ENCODE results near the gene C6. TPM values are rescaled to one million over a fixed set of nuclear protein-coding genes. Genes with fewer than 3 reads are reported as not detected.

Gene C6
- total and polyA plus RNA-seq, 2 of the 13 experiments (the other 11 are each of a cell fraction or from before 2014, with no cell fraction given): 0.28 to 4.7 TPM

GRCh38 chr5:41240390-41240789 lies 27.1 kb upstream of the C6 start:
- 100% methylated on average over 1 of the region's 3 CpGs for WGBS (ENCODE audit: low lambda C conversion rate)
- Histone ChIP-seq H3K79me2 (ENCODE audit: insufficient read depth, low read length) (no peaks in the 10 kb centered on the region), H2AFZ (ENCODE audit: low read length) (no peak overlapping the region), H3K36me3 (replicated peaks in 1 of 2; ENCODE audit: control insufficient read depth in 1 of 2, insufficient read depth in 2 of 2, low read length in 2 of 2) (no peaks in the 10 kb centered on the region), H4K20me1 (ENCODE audit: insufficient read depth, low read length) (no peaks in the 10 kb centered on the region), H3K9ac (ENCODE audit: insufficient read depth, low read depth, low read length) (no peak overlapping the region), H3K27me3 (ENCODE audit: control insufficient read depth in 1 of 2, insufficient read depth in 2 of 2, low read length in 2 of 2) (no peaks in the 10 kb centered on the region), H3K27ac (ENCODE audit: extremely low read length, insufficient read depth, low read length) (no peak overlapping the region), H3K4me2 (ENCODE audit: low read depth, low read length) (no peak overlapping the region), H3K4me3 (replicated peaks in 1 of 3; ENCODE audit: insufficient read depth in 1 of 3, low read depth in 2 of 3, low read length in 3 of 3) (no peak overlapping the region), H3K9me3 (ENCODE audit: low read length) (peaks cover 23% of the 10 kb centered on the region), H3K4me1 (ENCODE audit: insufficient read depth, low read length) (no peaks in the 10 kb centered on the region)
- FAIRE-seq: no peak
- in situ Hi-C loops (cut with HindIII; ENCODE audit: extremely low pct_ligation_motif_present, low pct_unique_long_range_greater_than_20kb): no loop called here
- ChIA-PET CTCF (ENCODE audit: low intra/inter-chr PET ratio, low total read pairs) (no interaction called here), POLR2A (no interaction called here)
- intact Hi-C loops (cut with micrococcal nuclease; ENCODE audit: unreplicated experiment): no loop called here
- BruUV-seq (replicated peaks): no TSS peak
- ATAC-seq: no peak
- DNase-seq (ENCODE audit: low spot score): no peak
- TF ChIP-seq RFX5 (IDR thresholded peaks at IDR 0.05; ENCODE audit: low read depth, low read length) (no peak), KAT7 (CRISPR knock-in tag; IDR thresholded peaks at IDR 0.05; ENCODE audit: borderline replicate concordance) (no peak), MNT (IDR thresholded peaks at IDR 0.05) (0 out of 2 replicates have a peak, but pooled peaks have one; percentile 19)

GRCh38 chr5:41234475-41234874 lies 21.1 kb upstream of the C6 start:
- CTCF ChIA-PET (ENCODE audit: low intra/inter-chr PET ratio, low total read pairs): no interaction called here
- H4K20me1 ChIP-seq (ENCODE audit: insufficient read depth, low read length): no peaks in the 10 kb centered on the region
- no peak for ATAC-seq
- DNase-seq (ENCODE audit: low spot score): no peak
- H3K4me1 ChIP-seq (ENCODE audit: insufficient read depth, low read length): no peaks in the 10 kb centered on the region
- BruUV-seq (replicated peaks): no TSS peak
- in situ Hi-C loops (cut with HindIII; ENCODE audit: extremely low pct_ligation_motif_present, low pct_unique_long_range_greater_than_20kb): no loop called here
- POLR2A ChIA-PET: no interaction called here
- peaks cover 14% of the 10 kb centered on the region; the same call in 1 of the 2 replicates for H3K9me3 ChIP-seq (ENCODE audit: low read length)
- H3K4me3 ChIP-seq (replicated peaks in 1 of 3; ENCODE audit: insufficient read depth in 1 of 3, low read depth in 2 of 3, low read length in 3 of 3): no peak overlapping the region
- no peak overlapping the region for H3K4me2 ChIP-seq (ENCODE audit: low read depth, low read length)
- H2AFZ ChIP-seq (ENCODE audit: low read length): no peak overlapping the region
- no peak for FAIRE-seq
- no peaks in the 10 kb centered on the region for H3K36me3 ChIP-seq (replicated peaks in 1 of 2; ENCODE audit: control insufficient read depth in 1 of 2, insufficient read depth in 2 of 2, low read length in 2 of 2)
- H3K79me2 ChIP-seq (ENCODE audit: insufficient read depth, low read length): no peaks in the 10 kb centered on the region
- no peak overlapping the region for H3K9ac ChIP-seq (ENCODE audit: insufficient read depth, low read depth, low read length)
- no peaks in the 10 kb centered on the region for H3K27me3 ChIP-seq (ENCODE audit: control insufficient read depth in 1 of 2, insufficient read depth in 2 of 2, low read length in 2 of 2)
- intact Hi-C loops (cut with micrococcal nuclease; ENCODE audit: unreplicated experiment): no loop called here
- no peak overlapping the region for H3K27ac ChIP-seq (ENCODE audit: extremely low read length, insufficient read depth, low read length)
- TF ChIP-seq ZNF160 (CRISPR knock-in tag; IDR thresholded peaks at IDR 0.05) (no peak), IRF2 (CRISPR knock-in tag; IDR thresholded peaks at IDR 0.05) (no peak), CBX5 (CRISPR knock-in tag; IDR thresholded peaks at IDR 0.05; ENCODE audit: borderline replicate concordance) (no peak), AFF4 (CRISPR knock-in tag; IDR thresholded peaks at IDR 0.05) (no peak), XBP1 (CRISPR knock-in tag; IDR thresholded peaks at IDR 0.05) (no peak), SP2 (CRISPR knock-in tag; IDR thresholded peaks at IDR 0.05) (no peak)

Measured in HepG2 (cell line).